AG10803 (cell line): ENCODE results near the gene SEMA6D.

Experiments used
- DNase-seq: peaks from one replicate; pipeline ENCODE4 v3.0.0; 2010; ENCODE audit warnings: low read depth
- H3K4me3 ChIP-seq: 2 replicates; pipeline ENCODE4 v1.5.1; 2011; ENCODE audit warnings: mild to moderate bottlenecking, low read length, control low read depth
- TF ChIP-seq, protein P1 (sequence below): conservative IDR thresholded peaks from 2 replicates; pipeline ENCODE4 v1.5.1; 2011; ENCODE audit warnings: mild to moderate bottlenecking, low read length, control low read depth, inconsistent platforms

SEMA6D gene

DNA sequence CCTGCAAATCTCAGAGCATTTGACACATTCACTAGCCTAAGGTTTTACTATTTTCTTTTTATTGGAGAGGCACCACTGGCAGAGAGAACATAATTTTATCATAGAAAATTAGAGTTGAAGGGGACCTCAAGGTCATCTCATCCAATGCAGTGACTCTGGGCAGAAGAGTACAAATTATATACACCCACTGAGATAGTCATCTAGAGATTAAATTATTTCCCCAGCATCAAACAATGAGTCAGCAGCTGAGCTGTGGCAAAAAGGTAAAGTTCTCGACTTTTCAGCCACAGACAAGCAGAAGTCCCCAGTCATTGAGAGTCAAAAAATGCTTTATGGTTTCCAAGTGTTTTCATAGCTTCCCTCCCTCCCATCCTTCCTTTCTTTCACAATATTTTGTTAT, 39.3 kb upstream of the SEMA6D start:
- no peak overlapping the region for H3K4me3 ChIP-seq
- TF ChIP-seq, protein P1, sequence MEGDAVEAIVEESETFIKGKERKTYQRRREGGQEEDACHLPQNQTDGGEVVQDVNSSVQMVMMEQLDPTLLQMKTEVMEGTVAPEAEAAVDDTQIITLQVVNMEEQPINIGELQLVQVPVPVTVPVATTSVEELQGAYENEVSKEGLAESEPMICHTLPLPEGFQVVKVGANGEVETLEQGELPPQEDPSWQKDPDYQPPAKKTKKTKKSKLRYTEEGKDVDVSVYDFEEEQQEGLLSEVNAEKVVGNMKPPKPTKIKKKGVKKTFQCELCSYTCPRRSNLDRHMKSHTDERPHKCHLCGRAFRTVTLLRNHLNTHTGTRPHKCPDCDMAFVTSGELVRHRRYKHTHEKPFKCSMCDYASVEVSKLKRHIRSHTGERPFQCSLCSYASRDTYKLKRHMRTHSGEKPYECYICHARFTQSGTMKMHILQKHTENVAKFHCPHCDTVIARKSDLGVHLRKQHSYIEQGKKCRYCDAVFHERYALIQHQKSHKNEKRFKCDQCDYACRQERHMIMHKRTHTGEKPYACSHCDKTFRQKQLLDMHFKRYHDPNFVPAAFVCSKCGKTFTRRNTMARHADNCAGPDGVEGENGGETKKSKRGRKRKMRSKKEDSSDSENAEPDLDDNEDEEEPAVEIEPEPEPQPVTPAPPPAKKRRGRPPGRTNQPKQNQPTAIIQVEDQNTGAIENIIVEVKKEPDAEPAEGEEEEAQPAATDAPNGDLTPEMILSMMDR = no peak
- DNase-seq = no peak

DNA sequence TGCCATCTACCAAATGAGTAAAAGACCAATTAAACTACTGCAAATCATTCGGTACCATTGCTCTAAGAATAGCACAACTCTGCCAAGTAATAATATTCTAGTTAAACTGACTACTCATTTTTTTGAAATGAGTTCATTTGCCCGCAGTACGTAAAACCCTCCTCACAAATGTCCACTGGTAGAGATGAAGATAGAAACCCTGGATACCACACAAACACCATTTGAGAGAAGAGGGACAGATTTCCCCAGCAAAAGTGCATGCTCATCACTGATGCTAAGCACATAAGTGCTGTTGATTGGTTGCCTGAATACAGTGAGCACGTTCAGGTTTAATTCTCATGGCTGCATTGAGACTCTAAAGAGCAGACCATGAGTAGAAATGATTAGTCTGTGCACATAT, 34.6 kb upstream of the SEMA6D start:
- TF ChIP-seq, protein P1 = no peak
- no peak overlapping the region for H3K4me3 ChIP-seq
- no peak for DNase-seq

DNA sequence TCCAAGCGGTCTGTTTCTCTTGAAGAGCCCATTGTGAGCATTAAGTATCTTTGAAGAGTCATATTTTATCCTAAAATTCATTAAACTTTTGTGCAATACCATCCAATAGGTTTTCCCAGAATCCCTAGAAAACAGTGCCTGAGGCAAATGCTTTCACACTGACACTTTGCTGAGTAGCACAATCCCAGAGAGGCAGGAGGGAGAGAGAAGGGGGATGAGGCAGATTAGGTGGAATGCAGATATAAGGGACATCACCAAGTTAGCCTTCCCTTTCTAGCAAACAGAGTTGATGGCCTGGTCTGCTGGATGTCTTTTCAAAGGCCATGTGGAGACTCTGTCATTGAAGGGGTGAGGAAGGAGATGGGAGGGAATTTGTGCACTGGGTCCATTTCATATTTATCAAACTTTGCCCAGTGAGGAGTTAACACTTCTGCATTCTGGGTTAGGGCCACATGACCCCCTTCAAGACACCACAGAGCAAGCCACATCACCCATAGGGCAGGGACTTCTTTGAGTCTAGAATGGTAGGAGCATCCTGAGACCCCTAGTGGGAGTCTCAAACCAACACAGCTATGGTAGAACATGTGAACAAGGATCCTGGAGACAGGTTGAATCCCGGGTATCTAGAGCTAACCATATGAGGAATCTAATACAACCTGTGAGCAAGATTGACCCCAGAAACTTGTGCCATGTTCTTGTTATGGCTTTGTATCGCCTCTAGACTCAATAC, 32.0 kb upstream of the SEMA6D start:
- TF ChIP-seq, protein P1 = no peak
- no peak overlapping the region for H3K4me3 ChIP-seq
- peak; percentile 6 for DNase-seq

DNA sequence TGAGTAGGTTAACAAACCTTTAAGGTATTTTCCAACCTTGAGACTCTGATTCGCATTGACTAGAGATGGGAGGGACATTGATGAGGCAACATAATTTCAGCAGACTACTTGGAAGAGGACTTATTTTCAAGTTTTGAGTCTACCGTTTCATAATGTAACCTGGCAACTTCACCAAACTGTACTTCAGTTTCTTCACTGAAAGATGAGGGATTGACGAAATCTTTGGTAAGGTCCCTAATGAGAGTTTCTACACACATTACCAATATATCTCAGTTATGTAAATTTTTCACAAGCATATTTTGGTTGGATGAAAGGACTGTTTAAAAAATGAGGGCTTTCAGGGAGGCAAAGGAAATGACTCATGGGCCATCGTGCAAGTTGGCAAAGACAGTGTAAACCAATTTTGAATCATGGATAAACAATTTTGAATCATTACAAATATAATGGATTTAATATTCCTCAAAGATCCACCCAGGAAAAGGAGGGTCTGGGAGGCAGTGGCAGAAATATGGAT, 28.7 kb upstream of the SEMA6D start:
- H3K4me3 ChIP-seq = no peak overlapping the region
- peak; percentile 57 for DNase-seq
- TF ChIP-seq, protein P1 = no peak

DNA sequence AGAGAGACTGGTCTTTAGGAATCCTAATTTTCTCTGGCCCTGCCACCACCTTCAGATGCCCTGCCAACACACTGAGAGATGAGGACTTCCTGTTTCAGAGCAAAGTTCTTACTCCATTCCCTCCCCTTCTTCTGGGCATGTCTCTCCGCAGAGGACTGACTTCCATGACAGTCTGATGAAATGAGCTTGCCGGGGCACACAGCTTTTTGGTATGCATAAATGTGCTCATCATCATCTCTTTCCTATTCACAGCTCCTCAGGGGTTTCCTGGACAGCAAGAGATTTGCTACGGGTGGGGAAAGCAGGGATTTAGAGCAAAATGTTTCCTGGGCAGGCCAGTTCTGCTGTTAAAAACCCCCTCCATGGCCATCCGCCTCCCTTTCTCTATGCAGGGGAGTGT, 27.6 kb upstream of the SEMA6D start:
- TF ChIP-seq, protein P1 = no peak
- no peak overlapping the region for H3K4me3 ChIP-seq
- peak; percentile 5 for DNase-seq

DNA sequence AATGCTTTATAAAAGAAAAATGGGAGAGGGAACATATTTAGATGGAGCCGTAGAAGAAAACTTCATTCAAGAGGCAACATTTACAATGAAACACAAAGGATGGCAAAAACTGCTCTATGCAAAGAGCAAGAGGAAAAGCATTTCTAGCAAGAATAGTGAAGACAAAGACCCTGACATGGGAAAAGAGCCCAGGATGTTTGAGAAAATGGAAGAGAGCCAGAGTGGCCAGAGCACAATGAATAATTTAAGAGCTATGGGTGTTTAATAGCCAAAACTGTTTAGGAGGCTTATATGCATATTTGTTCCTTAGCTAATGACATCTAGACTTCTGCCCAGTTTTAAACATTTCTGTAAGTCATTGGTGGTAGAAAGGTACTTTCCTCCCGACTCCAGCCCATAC, 25.4 kb upstream of the SEMA6D start:
- no peak overlapping the region for H3K4me3 ChIP-seq
- TF ChIP-seq, protein P1 = no peak
- DNase-seq = no peak

DNA sequence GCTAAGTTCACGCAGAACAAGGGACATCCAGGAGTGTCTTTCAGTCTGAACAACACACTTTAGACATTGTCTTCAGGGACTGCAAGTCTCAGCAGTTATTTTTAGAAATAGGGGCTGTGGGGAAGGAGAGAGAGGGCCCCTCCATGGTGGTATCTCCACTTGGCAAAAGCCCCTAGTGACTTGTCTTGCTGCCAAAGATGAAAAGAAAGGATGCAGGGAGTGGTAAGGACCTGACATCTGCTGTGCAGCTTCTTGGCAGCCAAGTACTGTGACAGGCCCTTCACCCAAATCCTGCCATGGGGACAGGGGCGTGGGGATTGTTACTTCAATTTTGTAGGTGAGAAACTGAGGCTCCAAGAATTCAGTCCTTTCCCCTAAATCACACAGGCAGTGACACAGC, 21.0 kb upstream of the SEMA6D start:
- DNase-seq = no peak
- H3K4me3 ChIP-seq = no peak overlapping the region
- TF ChIP-seq, protein P1 = no peak
